GM21423 (cell line): ENCODE measurements around the gene WDR27.

Experiments used
- ATAC-seq: cut with Tn5 transposase; IDR thresholded peaks from one replicate; pipeline ENCODE4 v1.9.1; 2021; ENCODE audit warnings: mild to moderate bottlenecking, moderate library complexity; ENCODE audit not compliant: unreplicated experiment

WDR27 gene

DNA sequence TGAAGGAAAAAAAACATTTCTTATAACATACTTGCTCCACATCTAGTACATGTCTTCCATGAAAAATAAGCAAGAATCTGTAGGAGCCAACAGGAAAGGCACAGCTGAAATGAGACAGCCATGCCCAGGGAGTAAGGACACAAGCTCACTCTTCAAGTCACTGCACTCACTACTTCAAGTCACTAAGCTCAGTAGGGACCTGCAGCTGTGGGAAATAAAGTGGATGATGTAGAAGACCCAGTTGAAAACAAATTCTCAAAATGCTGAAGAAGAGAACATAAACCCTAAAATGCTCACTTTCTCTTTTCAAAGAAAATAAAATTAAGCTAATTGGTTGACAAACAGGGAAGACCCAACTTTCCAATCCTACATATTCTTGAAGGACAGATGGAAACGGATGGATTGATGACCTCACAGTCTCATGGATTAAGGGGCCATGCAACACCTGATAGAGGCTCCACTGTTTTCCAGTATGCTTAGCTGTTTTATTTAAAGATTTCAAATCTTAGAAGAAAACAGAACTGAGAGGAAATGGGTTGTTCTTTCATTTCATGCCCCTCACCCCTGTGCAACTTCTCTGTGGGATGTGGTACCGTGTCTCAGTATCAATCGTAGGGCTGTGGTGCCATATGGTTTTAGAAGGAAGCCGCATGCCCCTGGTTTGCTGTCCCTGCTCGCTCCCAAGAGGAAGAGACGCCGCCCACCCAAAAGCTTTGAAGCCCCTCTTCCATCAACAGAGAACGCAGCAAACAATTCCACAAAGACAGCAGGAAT lies 133.3 kb downstream of the WDR27 start:
- peak; percentile 52 for ATAC-seq

DNA sequence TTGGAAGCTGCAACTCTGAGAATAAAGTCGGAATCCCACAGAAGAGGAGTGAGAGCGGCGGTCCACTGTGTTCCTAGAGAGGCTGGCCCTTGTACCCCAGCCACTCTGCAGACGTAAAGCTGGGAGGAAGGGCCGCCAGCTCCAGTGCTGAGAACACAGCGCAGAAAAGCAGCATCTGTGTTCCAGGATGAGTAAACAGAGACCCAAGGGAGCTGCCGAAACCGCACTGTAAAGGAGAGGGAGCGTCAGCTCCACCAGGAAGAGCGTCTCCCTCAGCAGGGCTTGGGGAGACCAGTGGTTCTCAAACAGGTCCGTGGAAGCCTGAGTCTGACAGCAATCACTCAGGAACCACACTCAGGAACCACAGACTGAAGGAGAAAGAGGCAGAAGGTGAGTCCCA lies 134.0 kb downstream of the WDR27 start:
- ATAC-seq = no peak

DNA sequence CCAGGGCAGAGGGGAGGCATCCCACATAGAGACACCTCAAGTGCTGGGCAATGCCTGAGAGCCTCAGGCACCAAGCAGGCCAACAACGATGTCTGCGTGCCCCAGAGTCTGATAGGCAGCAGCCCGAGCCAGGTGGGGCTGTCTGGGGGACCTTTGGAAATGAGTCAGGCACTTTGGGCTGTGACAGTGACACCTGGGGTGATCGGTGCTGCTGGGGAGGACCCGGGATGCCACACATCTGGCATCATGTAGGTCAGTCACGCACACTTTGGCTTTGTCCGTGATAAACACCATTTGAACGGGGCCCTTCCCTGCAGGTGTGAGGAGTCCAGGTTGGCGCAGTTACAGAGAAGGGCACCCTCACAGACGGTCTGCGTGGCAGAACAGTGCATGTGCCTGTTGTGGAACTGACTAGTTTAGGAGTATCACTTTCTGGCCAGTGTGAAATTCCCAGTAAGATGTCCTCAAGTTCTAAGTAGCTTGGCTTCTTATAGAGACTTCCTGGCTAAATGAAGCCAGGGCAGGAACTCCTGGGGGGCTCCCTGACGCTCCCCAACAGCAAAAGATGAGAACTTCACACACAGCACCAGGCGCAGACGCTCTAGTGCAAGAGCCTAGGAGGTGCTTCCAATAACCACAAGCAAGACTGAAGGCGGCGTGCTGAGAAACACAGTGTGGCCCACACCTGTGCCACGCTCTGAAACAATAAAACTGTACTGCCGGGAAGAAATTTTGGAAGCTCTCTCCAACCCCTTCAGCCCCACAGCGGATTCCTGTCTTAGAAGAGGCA lies 134.7 kb downstream of the WDR27 start:
- ATAC-seq = no peak

DNA sequence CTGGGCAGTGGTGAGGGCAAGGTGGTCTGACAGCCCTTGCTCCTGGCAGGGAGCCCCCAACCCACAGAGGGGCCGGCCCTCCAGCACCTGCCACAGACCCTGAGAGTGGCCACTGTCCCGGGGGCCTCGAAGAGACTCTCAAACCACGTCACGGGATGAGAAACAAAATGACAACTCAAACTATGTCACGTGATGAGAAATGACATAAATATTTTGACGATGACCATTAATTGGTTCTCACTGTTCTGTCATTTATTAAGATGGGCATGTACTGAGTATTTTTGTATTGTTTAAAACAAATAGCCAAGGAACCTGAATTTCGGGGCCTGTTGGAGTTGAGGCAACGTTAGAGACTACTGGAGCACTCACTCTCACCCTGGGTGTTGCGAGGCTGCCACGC lies 135.5 kb downstream of the WDR27 start:
- ATAC-seq = no peak

DNA sequence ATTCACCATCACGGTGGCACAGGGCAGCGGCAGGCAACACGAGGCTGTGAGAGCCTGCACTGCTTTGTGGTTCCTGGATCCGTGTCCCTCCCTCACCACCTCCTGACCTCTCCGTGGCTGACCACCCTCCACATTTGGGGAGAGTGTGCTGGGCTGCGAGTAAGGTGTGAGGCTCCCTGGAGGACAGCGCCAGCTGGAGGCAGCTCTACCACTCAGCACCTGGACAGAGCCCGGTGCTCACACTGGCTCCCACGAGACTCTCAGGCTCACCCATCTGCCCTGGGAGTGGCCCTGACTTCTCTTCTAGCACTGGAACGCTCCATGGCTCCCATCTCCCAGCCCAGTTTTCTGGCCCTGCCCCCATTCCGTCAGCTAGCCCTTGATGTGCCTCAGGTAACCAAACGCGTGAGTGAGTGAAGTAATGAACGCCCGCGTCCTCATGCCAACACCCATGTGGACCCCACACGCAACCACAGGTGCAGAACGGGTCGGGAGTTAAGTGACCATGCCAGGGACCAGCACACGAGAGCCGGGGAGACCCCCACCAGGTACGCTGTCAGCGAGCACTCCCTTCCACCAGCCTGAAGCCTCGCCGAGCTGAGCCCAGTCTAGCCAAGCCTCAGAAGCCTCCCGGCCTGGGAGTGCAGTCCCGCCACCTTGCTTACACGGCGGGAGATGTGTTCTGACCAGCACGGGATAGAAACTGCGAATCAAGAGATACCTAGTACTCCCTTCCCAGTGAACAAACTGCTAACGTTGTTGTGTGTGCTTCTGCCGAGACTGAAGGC lies 137.2 kb downstream of the WDR27 start:
- ATAC-seq = no peak

DNA sequence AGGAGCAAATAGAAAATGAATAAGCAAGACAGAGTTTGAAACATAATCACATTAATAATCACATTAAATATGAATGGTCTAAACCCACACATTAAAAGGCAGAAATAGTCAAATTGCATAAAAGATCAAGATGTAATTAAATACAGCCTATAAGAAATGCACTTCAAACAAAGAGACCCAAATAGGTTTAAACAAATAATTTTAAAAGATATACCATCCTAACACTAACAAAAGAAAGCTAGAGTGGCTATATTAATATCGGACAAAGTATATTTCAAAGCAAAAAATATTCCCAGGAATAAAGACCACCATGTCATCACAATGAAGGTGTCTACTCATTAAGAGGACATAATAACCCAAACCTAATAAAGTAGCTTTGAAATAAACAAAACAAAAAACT lies 140.2 kb downstream of the WDR27 start:
- ATAC-seq = no peak

DNA sequence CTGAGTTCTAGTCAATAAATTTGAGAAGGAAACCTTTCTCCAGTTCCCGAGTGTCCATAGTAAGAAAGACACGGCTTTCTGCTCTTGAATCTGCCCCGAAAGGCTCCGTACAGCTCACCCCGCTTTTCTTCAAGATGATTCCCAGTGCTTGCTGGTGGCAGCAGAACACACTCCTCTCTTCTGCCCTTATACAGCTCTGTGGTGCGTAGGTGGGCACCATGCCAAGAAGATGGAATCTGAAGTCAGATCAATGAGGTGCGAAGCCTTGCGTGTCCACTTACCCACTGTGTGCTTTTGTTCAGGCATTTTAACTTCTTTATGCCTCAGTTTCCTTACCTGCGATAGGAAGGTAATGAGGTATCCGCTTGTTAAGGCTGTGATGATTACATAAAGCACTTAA lies 142.2 kb downstream of the WDR27 start:
- ATAC-seq = no peak

DNA sequence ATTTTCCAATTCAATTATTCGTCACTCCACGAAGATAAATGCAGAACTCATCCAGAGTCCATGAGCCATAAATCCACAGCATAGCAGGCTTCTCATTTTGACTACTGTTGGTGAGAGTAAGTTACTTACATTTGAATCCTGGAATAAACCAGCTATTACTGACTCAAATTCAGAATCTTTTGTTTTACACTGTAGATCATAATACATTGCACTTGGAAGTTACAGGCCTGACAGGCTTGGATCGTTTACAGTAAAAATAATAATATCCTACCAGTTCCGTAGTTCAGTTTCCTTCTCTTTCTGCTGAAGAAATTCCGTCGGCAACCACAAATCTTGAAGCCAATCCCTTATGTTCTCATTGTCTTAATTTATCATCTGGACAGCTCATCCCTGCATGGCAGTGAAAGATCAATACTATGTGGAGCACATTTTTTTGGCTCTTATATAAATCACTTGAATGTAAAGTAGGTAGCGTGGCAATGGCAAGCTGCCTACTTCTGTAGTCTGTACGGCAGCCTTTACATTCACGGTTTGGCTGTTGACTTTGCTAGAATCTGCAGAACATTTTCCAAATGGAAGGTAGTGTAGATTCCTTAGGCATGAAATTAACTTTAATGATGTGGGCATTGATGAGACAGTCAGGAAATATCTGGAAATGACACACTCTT lies 142.9 kb downstream of the WDR27 start:
- no peak for ATAC-seq

DNA sequence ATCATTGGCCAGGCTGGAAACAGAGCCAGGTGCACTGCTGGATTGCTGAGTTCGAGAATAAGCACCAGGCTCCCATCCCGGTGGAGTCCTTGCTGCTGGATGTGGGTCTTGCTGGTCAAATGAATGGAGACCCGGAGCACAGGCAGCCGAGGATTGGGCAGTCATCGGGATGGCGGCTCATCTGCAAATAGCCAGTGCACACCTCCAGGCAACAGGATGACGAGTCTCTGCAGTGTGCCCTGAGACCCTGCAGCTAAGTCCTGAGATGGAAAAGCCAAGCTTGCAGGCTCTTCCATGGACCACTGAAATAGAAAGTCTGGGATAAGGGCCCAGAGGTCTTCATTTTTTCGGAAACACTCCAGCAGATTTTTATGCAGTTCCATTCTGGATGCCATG lies 143.5 kb downstream of the WDR27 start:
- no peak for ATAC-seq

DNA sequence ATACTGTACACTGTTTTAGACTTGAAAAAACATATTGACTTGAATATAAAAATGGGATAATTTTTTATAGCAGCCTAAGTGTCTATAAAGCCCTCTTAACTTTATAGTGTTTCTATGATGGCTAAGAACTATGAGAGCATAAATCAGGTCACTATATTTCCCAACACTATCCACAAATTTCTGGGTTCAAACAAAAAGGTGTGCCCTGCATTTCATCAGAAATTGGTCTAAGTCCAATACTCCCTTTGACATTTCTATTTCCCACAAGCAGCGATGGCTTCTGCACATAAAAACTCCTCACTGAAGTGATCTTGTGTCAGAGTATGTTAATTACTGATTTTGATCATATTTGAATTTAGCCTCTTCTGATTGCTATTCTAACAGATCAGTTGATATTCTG lies 143.9 kb downstream of the WDR27 start:
- no peak for ATAC-seq

DNA sequence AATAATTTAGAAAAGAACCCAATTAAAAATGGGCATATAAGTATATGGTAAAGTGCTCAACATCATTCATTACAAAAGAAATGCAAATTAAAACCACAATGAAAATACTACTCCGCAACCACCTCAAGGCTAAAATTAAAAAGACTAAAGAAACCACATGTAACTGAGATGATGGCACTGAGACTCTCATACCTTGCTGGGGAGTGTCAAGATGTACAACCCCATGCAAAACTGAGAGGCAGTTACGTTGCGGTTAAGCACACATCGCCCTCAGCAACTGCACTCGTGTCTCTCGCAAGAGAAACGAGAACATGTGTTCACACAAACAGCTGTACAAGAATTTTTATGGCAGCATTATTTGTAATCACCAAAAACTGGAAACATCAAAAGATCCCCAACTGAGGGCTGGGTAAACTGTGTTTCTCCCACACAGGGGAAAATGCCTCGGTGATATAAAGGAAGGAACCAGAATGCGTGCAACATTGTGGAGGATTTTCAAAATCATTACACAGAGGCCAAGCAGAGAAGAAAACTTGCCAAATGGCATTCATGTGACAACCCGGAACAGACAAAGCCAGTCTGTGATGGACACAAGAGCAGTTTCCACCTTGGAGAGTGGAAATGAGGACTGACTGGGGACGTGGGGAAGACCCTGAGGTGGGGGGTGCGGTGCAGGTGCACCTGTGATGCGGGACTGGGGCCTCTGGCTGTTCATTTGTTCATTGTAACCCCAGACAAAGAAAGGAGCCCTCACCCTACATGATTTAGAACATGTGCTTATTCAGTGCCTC lies 144.9 kb downstream of the WDR27 start:
- peak; percentile 100 for ATAC-seq

DNA sequence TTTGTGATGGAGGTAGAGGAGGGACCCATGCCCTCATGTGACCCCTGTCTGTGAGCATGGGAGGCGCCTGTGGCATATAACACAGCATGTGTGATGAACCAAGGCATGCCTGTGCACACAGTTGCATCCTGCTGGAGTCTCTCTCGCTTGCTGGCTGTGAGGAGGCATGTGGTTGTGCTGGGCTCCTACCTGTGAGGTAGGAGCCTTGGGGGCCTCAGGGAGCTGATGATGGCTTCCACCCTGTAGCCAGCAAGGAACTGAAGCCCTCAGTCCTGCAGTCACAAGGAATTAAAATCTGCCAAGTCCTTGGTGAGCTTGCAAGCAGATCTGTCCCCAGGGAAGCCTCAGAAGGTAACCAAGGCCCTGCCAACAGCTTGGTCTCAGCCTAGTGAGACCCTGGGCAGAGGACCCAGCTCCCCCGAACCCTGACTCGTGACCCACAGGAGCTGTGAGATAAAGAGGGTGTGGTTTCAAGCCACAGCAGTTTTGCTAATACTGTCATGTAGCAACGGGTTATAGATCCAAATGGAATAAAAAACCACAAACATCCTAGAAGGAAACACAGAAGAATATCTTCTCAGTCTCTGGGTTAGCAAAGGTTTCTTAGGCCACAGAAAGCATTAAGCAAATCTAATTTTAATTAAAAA lies 145.7 kb downstream of the WDR27 start:
- no peak for ATAC-seq

DNA sequence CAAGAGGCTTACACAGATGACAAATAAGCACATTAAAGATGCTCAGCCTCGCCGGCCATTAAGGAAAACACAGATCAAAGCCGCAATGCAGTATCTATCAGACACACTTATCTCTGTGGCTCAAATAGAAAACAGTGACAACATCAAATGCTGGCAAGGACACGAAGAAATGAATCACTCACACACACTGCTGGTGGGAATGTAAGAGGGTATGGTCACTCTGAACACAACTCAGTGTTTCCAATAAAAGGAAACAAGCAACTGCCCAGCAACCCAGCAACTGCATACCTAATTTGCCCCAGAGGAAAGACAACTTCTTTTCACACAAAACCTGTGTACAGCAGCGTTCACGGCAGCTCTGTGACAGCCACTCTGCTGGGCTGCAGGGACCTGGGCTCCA lies 155.8 kb downstream of the WDR27 start:
- no peak for ATAC-seq

DNA sequence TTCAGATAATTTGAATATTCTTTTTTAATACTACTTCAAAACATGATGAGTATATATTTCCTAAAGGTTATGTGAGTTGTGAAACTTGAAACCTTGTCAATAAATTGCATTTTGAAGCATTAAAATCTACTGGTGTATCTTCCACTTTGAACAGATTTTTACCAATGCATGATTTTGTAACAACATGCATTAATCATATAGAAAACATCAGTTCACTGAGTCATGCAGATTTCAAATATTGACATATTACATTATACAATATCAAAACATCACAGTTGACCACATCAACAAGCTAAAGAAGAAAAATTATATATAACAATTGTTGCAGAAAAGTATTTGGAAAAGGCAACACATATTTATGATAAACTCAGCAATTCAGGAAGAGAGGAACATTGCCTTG lies 158.1 kb downstream of the WDR27 start:
- ATAC-seq = no peak

DNA sequence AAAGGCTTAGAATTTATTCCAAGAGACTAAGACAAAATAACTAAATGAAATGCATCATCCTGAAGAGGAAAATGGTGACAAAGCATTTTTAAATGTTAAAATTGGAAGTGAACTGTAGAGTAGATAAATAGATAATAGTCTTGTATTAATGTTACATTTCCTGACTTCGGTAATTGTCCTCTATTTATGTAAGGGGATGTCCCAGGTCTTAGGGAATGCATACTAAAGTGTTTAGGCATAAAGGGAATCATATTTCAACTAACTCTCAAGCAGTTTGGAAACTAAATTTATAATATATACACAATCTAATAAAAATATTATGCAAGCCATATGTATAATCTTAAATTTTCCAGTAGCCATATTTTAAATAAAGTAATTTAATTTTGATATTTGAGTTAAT lies 159.3 kb downstream of the WDR27 start:
- no peak for ATAC-seq

DNA sequence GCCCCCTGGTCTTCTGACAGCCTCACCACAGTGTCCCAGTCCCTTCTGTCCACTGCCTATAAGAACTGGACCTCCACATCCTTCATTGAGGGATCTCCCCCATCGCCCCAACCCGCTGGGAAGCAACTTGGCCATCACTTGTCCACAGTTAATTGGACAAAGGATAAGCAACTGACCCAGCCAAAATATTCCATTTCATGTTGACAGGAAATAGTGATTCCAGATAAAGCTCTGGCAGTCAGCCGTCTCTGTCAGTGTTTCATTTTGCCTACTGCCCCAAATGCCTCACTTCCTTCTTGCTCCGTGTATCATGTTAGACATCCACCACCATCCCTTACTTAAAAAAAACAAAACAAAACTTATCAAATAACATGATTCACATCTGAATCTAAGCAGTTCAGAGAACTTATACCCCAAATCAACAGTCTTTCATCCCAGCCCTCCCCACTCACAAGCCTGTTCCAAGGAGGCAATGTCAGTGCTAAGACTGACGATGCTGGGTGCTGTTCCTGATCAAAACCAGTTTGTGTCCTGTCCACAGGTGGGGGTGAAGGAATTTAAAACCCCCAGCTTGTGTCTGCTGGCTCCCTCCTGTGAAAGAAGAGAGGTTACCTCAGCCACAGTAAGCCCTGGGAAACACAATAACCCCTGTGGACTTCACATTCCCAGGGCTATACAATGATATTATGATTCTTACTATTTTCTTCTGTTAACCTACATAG lies 162.5 kb downstream of the WDR27 start:
- no peak for ATAC-seq

DNA sequence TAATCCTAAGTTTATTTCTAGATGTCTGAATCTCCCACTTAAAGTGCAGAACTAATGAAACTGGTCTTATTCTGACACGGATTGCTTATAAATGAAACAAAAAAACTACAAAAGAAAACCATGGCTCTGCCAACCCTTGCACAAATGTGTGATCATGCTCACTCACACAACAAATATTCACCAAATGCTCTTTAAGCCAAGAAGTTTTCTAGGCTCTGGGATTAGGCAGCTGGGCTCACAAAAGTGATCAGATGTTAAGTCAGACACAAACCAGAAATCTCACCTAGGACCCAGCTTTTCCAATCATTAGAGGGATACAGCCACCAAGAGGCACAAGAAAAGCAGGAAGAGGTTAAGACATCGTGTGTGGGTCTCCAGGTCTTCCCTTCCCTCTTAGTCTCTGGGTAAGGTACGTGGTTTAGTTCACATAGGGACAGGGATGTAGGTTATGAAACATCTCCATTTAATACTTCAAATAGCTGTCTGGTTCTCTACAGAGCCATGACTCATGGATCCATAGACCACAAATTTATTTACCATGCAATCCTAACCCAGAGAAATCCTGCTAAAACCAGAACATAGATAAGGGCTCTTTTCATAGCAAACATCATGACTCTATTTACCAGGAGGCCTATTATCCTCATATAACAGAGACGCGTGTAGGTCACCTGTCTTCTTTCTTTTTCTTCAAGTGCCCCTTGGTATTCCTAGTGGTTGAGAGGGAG lies 165.2 kb downstream of the WDR27 start:
- ATAC-seq = no peak

DNA sequence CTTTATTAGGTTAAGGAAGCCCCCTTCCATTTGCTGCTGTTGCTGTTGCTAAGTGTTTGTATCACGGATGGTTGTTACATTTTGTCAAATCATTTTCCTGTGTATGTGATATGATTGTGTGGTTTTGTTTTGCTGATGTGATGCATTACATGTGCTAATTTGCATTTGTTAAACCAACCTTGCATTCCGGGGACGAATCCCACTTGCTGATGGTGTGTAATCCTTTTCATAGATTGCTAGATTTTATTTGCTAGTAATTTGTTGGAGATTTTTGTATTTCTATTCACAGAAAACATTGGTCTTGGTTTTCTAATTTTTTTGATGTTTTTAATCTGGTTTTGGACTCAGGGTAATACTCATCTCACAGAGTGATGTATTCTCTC lies 167.8 kb downstream of the WDR27 start:
- ATAC-seq = no peak
